Measurements from ENCODE around the gene CCT8L2.
"Not testable (repeated sequence)": the region's sequence is repeated elsewhere in the genome, so short reads cannot be mapped to it uniquely, and the experiment has no call there.

CCT8L2 gene

GRCh38 chr22:16595251-16595650 is 2.6 kb upstream of the CCT8L2 start:
- H3K36me3 ChIP-seq (ENCODE audit: control insufficient read depth, insufficient read depth, low read length); H3K4me3 ChIP-seq (ENCODE audit: insufficient read depth, low read depth, low read length, poor library complexity, severe bottlenecking); H3K9me3 ChIP-seq (ENCODE audit: control insufficient read depth, low read length); H3K27me3 ChIP-seq (replicated peaks; ENCODE audit: control insufficient read depth, insufficient read depth, low read length, poor library complexity, severe bottlenecking); H3K27ac ChIP-seq (ENCODE audit: insufficient read depth, low read length, poor library complexity, severe bottlenecking); H3K4me1 ChIP-seq (ENCODE audit: control insufficient read depth, insufficient read depth, low read length, poor library complexity, severe bottlenecking); DNase-seq: not testable (repeated sequence)

DNA sequence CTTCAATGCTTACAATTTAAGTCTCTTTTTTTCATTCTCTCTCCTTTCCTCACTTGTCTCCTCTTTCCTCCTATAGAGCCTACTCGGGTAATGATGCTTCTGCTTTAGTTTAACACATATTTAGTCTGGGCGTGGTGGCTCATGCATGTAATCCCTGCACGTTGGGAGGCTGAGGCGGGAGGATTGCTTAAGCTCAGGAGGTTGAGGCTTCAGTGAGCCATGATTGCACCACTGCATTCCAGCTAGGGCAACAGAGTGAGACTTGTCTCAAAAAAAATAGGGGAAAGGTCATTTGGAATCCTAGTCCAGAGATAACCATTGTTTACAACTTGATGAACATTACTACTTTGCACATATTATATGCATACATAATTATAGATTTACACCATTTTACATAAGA is 1.4 kb upstream of the CCT8L2 start:
- Histone ChIP-seq H3K4me1 (ENCODE audit: control insufficient read depth, insufficient read depth, low read length, poor library complexity, severe bottlenecking) (no peaks in the 10 kb centered on the region), H3K9me3 (ENCODE audit: control insufficient read depth, low read length) (no peaks in the 10 kb centered on the region), H3K4me3 (ENCODE audit: insufficient read depth, low read depth, low read length, poor library complexity, severe bottlenecking) (no peak overlapping the region), H3K36me3 (ENCODE audit: control insufficient read depth, insufficient read depth, low read length) (no peaks in the 10 kb centered on the region), H3K27me3 (replicated peaks; ENCODE audit: control insufficient read depth, insufficient read depth, low read length, poor library complexity, severe bottlenecking) (no peaks in the 10 kb centered on the region), H3K27ac (ENCODE audit: insufficient read depth, low read length, poor library complexity, severe bottlenecking) (no peak overlapping the region)
- DNase-seq = no peak

- H3K27ac ChIP-seq (ENCODE audit: insufficient read depth, low read length, poor library complexity, severe bottlenecking); H3K36me3 ChIP-seq (ENCODE audit: control insufficient read depth, insufficient read depth, low read length); DNase-seq; H3K27me3 ChIP-seq (replicated peaks; ENCODE audit: control insufficient read depth, insufficient read depth, low read length, poor library complexity, severe bottlenecking); H3K4me1 ChIP-seq (ENCODE audit: control insufficient read depth, insufficient read depth, low read length, poor library complexity, severe bottlenecking); H3K9me3 ChIP-seq (ENCODE audit: control insufficient read depth, low read length); H3K4me3 ChIP-seq (ENCODE audit: insufficient read depth, low read depth, low read length, poor library complexity, severe bottlenecking): not testable (repeated sequence)
Measured at GRCh38 chr22:16592231-16592630, 379 bp downstream of the CCT8L2 start.

DNA sequence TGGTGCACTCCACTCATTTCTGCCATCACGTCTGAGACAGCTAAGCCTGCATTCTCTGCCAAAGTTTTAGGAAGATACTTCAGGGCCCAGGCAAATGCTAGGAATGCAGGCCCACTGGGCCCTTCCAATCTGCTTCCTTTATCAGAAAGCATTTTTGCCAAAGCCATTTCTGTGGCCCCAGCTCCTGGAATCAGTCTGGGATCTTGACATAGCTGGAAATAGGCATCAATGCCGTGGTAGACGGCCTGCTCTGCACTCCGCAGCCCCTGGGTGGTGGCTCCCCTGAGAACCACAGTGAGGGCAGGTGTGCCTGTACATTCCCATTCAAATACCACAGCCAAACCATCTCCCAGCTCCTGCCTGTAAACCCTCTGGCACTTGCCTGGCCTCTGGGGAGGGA is 1.5 kb downstream of the CCT8L2 start:
- H3K27me3 ChIP-seq (replicated peaks; ENCODE audit: control insufficient read depth, insufficient read depth, low read length, poor library complexity, severe bottlenecking); H3K4me3 ChIP-seq (ENCODE audit: insufficient read depth, low read depth, low read length, poor library complexity, severe bottlenecking); H3K9me3 ChIP-seq (ENCODE audit: control insufficient read depth, low read length); H3K27ac ChIP-seq (ENCODE audit: insufficient read depth, low read length, poor library complexity, severe bottlenecking); DNase-seq; H3K4me1 ChIP-seq (ENCODE audit: control insufficient read depth, insufficient read depth, low read length, poor library complexity, severe bottlenecking); H3K36me3 ChIP-seq (ENCODE audit: control insufficient read depth, insufficient read depth, low read length): not testable (repeated sequence)

- Histone ChIP-seq H3K4me3 (ENCODE audit: insufficient read depth, low read depth, low read length, poor library complexity, severe bottlenecking) (no peak overlapping the region), H3K36me3 (ENCODE audit: control insufficient read depth, insufficient read depth, low read length) (no peaks in the 10 kb centered on the region), H3K27me3 (replicated peaks; ENCODE audit: control insufficient read depth, insufficient read depth, low read length, poor library complexity, severe bottlenecking) (no peaks in the 10 kb centered on the region), H3K4me1 (ENCODE audit: control insufficient read depth, insufficient read depth, low read length, poor library complexity, severe bottlenecking) (no peaks in the 10 kb centered on the region), H3K9me3 (ENCODE audit: control insufficient read depth, low read length) (no peaks in the 10 kb centered on the region), H3K27ac (ENCODE audit: insufficient read depth, low read length, poor library complexity, severe bottlenecking) (no peak overlapping the region)
- no peak for DNase-seq
Measured at GRCh38 chr22:16586991-16587390, 5.6 kb downstream of the CCT8L2 start.

DNA sequence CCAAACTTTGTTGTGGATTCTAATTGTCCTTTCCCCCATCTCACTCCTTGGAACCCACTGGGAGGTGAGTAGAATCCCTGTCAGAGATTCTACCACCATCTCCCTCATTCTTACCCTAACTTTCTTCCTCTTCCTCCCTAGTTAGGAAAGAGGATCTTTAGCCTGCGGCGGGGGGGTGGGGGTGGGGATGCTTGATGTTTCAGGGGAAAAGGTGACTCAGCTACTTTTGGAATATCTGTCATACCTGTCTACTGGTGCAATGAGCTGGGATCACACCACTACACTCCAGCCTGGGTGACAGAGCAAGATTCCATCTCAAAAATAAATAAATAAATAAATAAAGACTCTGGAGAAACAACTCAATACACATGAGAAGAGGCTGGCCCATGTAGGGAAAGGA is 6.4 kb downstream of the CCT8L2 start:
- no peak for DNase-seq
- Histone ChIP-seq H3K4me3 (ENCODE audit: insufficient read depth, low read depth, low read length, poor library complexity, severe bottlenecking) (no peak overlapping the region), H3K27ac (ENCODE audit: insufficient read depth, low read length, poor library complexity, severe bottlenecking) (no peak overlapping the region), H3K4me1 (ENCODE audit: control insufficient read depth, insufficient read depth, low read length, poor library complexity, severe bottlenecking) (no peaks in the 10 kb centered on the region), H3K27me3 (replicated peaks; ENCODE audit: control insufficient read depth, insufficient read depth, low read length, poor library complexity, severe bottlenecking) (no peaks in the 10 kb centered on the region), H3K9me3 (ENCODE audit: control insufficient read depth, low read length) (no peaks in the 10 kb centered on the region), H3K36me3 (ENCODE audit: control insufficient read depth, insufficient read depth, low read length) (no peaks in the 10 kb centered on the region)

GRCh38 chr22:16580872-16581271 is 11.7 kb downstream of the CCT8L2 start:
- not testable (repeated sequence) for H3K27me3 ChIP-seq (replicated peaks; ENCODE audit: control insufficient read depth, insufficient read depth, low read length, poor library complexity, severe bottlenecking); H3K36me3 ChIP-seq (ENCODE audit: control insufficient read depth, insufficient read depth, low read length); H3K9me3 ChIP-seq (ENCODE audit: control insufficient read depth, low read length); DNase-seq; H3K4me3 ChIP-seq (ENCODE audit: insufficient read depth, low read depth, low read length, poor library complexity, severe bottlenecking); H3K4me1 ChIP-seq (ENCODE audit: control insufficient read depth, insufficient read depth, low read length, poor library complexity, severe bottlenecking); H3K27ac ChIP-seq (ENCODE audit: insufficient read depth, low read length, poor library complexity, severe bottlenecking)

DNA sequence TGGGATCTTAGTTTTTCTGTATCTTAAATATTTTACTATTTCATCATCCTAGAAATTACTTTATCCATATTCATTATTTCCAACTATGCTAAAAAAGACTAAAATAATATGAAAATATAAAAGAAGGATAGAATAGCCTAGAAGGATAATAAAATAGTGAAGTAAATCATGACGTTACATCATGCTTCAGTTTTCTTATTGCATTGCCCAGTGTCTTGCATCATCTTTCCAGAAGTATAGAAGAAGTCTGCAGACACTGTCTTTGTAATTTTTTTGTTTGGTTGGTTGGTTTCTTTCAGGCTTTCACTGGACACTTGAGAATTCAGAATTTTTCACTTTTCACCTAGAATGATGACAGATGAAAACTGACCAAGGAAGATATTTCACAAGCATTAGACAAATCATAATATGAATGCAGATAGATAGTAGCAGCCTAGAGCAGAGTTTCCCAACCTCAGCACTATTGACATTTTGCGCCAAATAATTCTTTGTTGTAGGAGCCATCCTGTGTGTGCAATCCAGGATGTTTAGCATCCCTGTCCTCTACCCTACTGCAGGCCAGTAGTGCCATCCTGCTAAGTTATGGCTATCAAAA is 23.3 kb downstream of the CCT8L2 start:
- not testable (repeated sequence) for H3K36me3 ChIP-seq (ENCODE audit: control insufficient read depth, insufficient read depth, low read length); H3K4me1 ChIP-seq (ENCODE audit: control insufficient read depth, insufficient read depth, low read length, poor library complexity, severe bottlenecking); H3K27me3 ChIP-seq (replicated peaks; ENCODE audit: control insufficient read depth, insufficient read depth, low read length, poor library complexity, severe bottlenecking); H3K27ac ChIP-seq (ENCODE audit: insufficient read depth, low read length, poor library complexity, severe bottlenecking); H3K9me3 ChIP-seq (ENCODE audit: control insufficient read depth, low read length); DNase-seq; H3K4me3 ChIP-seq (ENCODE audit: insufficient read depth, low read depth, low read length, poor library complexity, severe bottlenecking)

GRCh38 chr22:16568425-16568758 is 24.2 kb downstream of the CCT8L2 start:
- no peak for DNase-seq
- no peaks in the 10 kb centered on the region for H3K36me3 ChIP-seq (ENCODE audit: control insufficient read depth, insufficient read depth, low read length)
- no peak overlapping the region for H3K27ac ChIP-seq (ENCODE audit: insufficient read depth, low read length, poor library complexity, severe bottlenecking)
- H3K27me3 ChIP-seq (replicated peaks; ENCODE audit: control insufficient read depth, insufficient read depth, low read length, poor library complexity, severe bottlenecking) = no peaks in the 10 kb centered on the region
- H3K4me1 ChIP-seq (ENCODE audit: control insufficient read depth, insufficient read depth, low read length, poor library complexity, severe bottlenecking) = no peaks in the 10 kb centered on the region
- no peak overlapping the region for H3K4me3 ChIP-seq (ENCODE audit: insufficient read depth, low read depth, low read length, poor library complexity, severe bottlenecking)
- H3K9me3 ChIP-seq (ENCODE audit: control insufficient read depth, low read length) = no peaks in the 10 kb centered on the region

DNA sequence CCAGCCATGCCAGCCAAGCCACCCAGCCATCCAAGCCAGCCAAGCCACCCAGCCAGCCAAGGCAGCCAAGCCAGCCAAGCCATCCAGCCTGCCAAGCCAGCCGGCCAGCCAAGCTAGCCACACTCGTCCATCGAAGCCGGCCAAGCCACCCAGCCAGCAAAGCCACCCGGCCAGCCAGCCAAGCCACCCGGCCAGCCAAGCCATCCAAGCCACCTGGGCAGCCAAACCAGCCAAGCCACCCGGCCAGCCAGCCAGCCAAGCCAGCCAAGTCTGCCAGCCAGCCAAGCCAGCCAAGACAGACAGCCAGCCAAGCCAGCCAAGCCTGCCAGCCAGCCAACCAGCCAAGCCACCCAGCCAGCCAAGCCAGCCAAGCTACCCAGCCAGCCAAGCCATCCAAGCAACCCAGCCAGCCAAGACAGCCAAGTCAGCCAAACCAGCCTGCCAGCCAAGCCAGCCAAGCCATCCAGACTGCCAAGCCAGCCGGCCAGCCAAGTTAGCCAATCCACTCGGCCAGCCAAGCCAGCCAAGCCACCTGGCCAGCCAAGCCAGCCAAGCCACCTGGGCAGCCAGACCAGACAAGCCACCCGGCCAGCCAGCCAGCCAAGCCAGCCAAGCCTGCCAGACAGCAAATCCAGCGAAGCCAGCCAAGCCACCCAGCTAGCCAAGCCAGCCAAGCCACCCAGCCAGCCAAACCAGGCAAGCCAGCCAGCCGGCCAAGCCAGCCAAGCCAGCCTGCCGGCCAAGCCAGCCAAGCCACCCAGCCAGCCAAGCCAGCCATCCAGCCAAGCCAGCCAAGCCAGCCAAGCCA is 24.8 kb downstream of the CCT8L2 start:
- not testable (repeated sequence) for H3K4me3 ChIP-seq (ENCODE audit: insufficient read depth, low read depth, low read length, poor library complexity, severe bottlenecking); H3K9me3 ChIP-seq (ENCODE audit: control insufficient read depth, low read length); DNase-seq; H3K27ac ChIP-seq (ENCODE audit: insufficient read depth, low read length, poor library complexity, severe bottlenecking); H3K27me3 ChIP-seq (replicated peaks; ENCODE audit: control insufficient read depth, insufficient read depth, low read length, poor library complexity, severe bottlenecking); H3K36me3 ChIP-seq (ENCODE audit: control insufficient read depth, insufficient read depth, low read length); H3K4me1 ChIP-seq (ENCODE audit: control insufficient read depth, insufficient read depth, low read length, poor library complexity, severe bottlenecking)
